22Rv1 (cell line): ENCODE measurements around the gene SH2D4B.

ENCODE experiments used
- H3K27ac ChIP-seq: fragments of 450-650 bp; 2 replicates; pipeline ENCODE4 v1.5.1; 2017
- ZFX ChIP-seq: fragments of 450-650 bp; IDR thresholded peaks from 2 replicates; pipeline ENCODE4 v1.6.1; 2017; ENCODE audit warnings: antibody characterized with exemption, borderline replicate concordance
- TF ChIP-seq, protein P1 (sequence below): fragments of 450-650 bp; IDR thresholded peaks from 2 replicates; pipeline ENCODE4 v1.5.1; 2017; ENCODE audit warnings: mild to moderate bottlenecking

Gene SH2D4B

DNA sequence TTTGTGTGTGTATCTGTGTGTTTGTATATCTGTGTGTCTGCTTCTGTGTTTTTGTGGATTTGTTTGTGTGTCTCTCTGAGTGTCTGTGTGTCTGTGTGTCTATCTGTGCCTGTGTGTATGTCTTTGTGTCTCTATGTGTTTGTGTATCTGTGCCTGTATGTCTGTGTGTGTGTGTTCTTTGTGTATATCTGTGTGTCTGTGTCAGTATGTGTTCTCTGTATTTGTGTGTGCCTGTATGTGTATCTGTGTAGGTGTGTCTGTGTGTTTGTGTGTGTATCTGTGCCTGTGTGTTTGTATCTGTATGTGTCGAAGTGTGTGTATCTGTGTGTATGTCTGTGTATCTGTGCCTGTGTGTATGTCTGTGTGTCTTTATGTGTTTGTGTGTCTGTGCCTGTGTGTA, 118.2 kb downstream of the SH2D4B start:
- TF ChIP-seq, protein P1, sequence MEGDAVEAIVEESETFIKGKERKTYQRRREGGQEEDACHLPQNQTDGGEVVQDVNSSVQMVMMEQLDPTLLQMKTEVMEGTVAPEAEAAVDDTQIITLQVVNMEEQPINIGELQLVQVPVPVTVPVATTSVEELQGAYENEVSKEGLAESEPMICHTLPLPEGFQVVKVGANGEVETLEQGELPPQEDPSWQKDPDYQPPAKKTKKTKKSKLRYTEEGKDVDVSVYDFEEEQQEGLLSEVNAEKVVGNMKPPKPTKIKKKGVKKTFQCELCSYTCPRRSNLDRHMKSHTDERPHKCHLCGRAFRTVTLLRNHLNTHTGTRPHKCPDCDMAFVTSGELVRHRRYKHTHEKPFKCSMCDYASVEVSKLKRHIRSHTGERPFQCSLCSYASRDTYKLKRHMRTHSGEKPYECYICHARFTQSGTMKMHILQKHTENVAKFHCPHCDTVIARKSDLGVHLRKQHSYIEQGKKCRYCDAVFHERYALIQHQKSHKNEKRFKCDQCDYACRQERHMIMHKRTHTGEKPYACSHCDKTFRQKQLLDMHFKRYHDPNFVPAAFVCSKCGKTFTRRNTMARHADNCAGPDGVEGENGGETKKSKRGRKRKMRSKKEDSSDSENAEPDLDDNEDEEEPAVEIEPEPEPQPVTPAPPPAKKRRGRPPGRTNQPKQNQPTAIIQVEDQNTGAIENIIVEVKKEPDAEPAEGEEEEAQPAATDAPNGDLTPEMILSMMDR, result no peak
- no peak for TF ChIP-seq ZFX
- H3K27ac ChIP-seq, result no peak overlapping the region

DNA sequence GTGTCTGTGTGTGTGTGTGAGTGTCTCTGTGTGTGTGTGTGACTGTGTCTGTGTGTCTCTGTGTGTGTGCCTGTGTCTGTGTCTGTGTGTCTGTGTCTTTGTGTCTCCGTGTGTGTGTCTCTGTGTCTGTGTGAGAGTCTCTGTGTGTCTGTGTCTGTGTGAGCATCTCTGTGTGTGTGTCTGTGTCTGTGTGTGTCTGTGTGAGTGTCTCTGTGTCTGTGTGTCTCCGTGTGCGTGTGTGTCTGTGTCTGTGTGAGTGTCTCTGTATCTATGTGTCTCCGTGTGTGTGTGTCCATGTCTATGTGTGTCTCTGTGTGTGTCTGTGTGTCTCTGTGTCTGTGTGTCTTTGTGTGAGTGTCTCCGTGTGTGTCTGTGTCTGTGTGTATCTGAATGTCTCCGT, 120.4 kb downstream of the SH2D4B start:
- TF ChIP-seq ZFX, result no peak
- TF ChIP-seq, protein P1, result no peak
- H3K27ac ChIP-seq, result no peak overlapping the region

DNA sequence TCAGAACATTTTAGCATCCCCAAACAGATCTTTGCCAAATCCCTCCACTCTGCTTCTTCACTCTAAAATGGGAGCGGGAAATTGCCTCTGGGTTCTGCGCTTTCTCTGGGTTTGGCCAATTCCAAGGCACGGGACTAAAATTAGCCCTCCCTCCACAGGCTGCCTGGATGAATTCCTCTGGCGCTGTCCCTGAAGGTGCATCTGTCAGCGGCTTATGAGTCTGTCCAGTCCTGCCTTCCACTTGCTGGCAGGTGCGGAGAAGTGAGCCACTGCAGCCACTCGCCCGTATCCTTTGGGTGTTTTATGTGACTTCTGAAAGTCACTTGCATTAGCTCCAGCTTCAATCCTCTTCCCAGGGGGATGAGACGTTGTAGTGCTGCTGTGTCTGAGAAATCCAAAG, 121.6 kb downstream of the SH2D4B start:
- H3K27ac ChIP-seq, result no peak overlapping the region
- TF ChIP-seq, protein P1, result no peak
- no peak for TF ChIP-seq ZFX

DNA sequence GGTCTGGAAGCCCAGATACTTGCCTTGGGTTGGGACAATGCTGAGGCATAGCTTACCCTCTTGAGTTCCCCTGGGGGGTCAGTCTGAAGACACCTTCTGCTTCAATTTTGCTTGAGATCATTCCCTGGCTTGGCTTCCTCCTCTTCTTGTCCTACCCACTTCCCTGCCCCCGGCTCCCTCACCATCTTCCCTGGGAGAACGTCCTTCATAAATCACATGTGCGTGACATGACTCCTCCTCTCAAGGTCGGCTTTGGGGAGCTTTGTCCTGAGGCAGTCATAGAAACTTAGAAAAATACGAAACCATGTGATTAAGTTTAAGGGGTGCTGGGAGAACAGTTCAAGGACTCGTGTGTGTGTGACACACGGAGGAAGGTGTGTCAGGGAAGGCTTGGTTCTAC, 122.6 kb downstream of the SH2D4B start:
- H3K27ac ChIP-seq, result no peak overlapping the region
- no peak for TF ChIP-seq ZFX
- TF ChIP-seq, protein P1, result no peak

DNA sequence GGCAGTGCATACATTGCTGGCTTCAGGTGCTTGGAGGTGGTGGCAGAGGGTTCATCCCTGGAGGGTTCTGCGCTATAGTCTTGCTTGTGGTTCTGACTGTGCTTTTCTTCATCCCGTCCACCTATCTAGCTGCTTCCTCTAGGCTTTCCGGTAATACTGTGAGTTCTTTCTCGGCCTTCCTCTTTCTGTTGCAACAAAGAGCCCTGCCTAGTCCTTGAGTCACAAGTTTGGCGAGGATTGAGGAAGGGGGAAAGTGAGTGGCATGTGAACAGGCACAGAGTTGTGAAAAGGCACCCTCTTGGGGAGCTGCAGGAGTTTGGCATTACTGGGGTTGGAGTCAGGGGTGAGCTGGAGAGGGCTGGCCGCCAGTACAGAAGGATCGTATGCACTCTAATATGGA, 123.0 kb downstream of the SH2D4B start:
- no peak for TF ChIP-seq ZFX
- TF ChIP-seq, protein P1, result no peak
- H3K27ac ChIP-seq, result no peak overlapping the region

DNA sequence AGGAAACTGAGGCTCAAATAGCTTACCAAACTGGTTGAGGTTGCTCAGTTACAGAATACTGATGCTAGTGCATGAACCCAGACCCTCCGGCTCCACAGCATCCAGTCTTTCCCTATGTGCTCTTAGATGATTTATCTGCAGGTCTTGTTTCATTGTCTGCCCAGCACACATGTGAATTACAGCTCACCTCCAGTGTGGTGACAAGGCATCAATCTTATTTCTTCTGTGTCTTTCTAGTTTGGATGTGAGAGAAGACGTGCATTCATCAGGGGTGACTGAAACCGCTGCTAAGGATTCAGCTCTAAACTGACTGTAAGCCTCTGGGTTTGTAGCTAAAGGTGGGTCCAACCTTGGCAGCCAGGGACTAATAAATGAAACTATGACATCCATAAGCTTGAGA, 123.8 kb downstream of the SH2D4B start:
- TF ChIP-seq, protein P1, result no peak
- TF ChIP-seq ZFX, result no peak
- no peak overlapping the region for H3K27ac ChIP-seq

DNA sequence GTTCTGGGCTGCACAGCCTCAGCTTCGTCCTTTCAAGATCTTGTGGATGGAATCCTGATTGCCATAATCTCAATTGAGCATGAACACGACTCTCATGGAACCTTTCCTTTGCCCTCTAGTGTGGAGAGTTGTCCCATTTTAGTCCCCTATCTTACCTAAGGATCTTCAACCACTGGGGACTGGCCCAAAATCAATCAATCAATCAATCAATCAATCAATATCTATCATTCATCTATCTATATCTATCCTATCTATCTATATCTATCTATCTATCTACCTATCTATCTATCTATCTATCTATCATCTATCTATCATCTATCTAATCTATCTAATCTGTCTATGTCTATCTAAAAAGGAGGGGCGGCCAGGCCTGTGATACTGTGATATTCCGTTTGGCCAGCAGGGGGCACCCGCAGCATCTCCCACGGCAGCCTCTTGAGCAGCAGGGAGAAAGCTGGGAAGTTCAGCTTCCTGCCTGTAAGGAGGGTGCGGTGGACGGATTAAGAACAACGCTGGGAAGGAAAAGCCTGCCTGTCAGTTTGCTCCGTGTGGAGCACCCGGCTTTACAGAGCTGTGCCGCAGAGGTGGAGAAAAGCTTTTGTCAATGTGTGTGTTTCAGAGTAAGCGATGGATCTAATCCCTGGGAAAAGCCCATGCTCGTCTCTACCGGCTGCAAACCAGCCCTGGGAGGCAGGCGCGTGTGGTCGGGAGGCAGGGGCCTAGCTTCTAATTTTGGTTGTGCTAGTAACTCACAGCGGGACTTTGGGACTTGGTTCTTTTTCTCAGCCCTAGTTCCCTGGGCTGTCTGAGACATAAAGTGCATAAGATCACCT, 124.9 kb downstream of the SH2D4B start:
- TF ChIP-seq, protein P1, result peak; percentile 98
- TF ChIP-seq ZFX, result no peak
- peak overlapping the region; percentile 74 for H3K27ac ChIP-seq
